ENCODE data around the gene CWC25. TPM values are rescaled to one million over a fixed set of nuclear protein-coding genes. Genes with fewer than 3 reads are reported as not detected.

Gene CWC25
- total and polyA plus RNA-seq, 2 of the 13 experiments (the other 11 are each of a cell fraction or from before 2014, with no cell fraction given): 15.6 to 22.7 TPM

DNA sequence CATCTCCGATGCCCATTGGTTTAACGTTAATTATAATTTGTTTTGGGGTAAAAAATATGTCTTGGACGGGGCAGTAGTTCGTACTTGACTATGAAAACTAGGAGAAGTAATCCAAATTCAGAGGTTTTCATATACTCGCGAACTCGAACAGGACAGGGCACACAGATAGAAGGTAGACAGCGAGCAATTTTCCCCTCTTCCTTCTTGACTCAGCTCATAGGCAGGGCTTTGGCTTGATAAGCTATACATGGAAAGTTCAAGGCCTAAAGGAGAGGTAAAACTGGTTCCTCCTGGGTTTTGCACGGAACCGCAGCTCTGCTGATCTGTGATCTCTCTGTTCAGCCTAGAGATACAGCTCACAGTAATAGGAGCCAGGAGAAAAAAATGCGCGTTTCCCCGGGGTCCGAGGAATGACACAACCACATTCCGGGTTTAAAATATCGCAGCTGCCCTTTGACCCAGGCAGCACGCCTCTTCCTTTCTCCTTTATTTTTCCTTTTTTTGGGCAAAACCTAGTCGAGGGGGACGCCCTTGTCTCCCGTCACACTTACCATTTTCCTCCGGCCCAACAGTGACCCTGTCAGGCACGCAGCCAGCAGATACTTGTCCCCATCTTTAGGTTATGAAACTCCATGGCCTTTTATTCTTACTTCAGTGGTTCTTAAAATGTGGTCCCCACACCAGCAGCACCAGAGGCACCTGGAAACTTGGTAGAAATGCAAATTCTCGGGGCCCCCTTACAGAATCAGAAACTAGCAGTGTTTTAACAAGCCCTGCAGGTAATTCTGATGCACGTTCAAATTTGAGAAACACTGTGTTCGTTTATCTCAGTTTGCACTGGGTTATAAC is 43.1 kb upstream of the CWC25 start (continued):
- TF ChIP-seq, protein P1, sequence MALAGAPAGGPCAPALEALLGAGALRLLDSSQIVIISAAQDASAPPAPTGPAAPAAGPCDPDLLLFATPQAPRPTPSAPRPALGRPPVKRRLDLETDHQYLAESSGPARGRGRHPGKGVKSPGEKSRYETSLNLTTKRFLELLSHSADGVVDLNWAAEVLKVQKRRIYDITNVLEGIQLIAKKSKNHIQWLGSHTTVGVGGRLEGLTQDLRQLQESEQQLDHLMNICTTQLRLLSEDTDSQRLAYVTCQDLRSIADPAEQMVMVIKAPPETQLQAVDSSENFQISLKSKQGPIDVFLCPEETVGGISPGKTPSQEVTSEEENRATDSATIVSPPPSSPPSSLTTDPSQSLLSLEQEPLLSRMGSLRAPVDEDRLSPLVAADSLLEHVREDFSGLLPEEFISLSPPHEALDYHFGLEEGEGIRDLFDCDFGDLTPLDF (CRISPR knock-in tag; IDR thresholded peaks at IDR 0.05): 0 out of 2 replicates have a peak, but pooled peaks have one; percentile 30
- TF ChIP-seq, protein P2, sequence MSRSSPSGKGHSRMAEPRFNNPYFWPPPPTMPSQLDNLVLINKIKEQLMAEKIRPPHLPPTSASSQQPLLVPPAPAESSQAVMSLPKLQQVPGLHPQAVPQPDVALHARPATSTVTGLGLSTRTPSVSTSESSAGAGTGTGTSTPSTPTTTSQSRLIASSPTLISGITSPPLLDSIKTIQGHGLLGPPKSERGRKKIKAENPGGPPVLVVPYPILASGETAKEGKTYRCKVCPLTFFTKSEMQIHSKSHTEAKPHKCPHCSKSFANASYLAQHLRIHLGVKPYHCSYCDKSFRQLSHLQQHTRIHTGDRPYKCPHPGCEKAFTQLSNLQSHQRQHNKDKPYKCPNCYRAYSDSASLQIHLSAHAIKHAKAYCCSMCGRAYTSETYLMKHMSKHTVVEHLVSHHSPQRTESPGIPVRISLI (CRISPR knock-in tag; IDR thresholded peaks at IDR 0.05; ENCODE audit: borderline replicate concordance): peak; percentile 71; the same call in 1 of the 2 replicates
- TF ChIP-seq TBX2 (CRISPR knock-in tag; IDR thresholded peaks at IDR 0.05; ENCODE audit: borderline replicate concordance) (0 out of 2 replicates have a peak, but pooled peaks have one; percentile 8), ZNF326 (CRISPR knock-in tag; IDR thresholded peaks at IDR 0.05; ENCODE audit: borderline replicate concordance) (no peak), ADNP (CRISPR knock-in tag; IDR thresholded peaks at IDR 0.05) (no peak), KDM5A (IDR thresholded peaks at IDR 0.05; ENCODE audit: borderline replicate concordance, low read length) (0 out of 2 replicates have a peak, but pooled peaks have one; percentile 39), CHCHD3 (CRISPR knock-in tag; IDR thresholded peaks at IDR 0.05) (no peak), SNAI1 (CRISPR knock-in tag; IDR thresholded peaks at IDR 0.05; ENCODE audit: borderline replicate concordance) (no peak), GTF2F1 (IDR thresholded peaks at IDR 0.05; ENCODE audit: low read length) (0 out of 2 replicates have a peak, but pooled peaks have one; percentile 4), HOXD1 (CRISPR knock-in tag; IDR thresholded peaks at IDR 0.05) (no peak), ZNF672 (CRISPR knock-in tag; IDR thresholded peaks at IDR 0.05) (no peak; the same call in 1 of the 2 replicates), PAF1 (CRISPR knock-in tag; IDR thresholded peaks at IDR 0.05) (no peak), GATAD1 (CRISPR knock-in tag; IDR thresholded peaks at IDR 0.05) (no peak), REL (CRISPR knock-in tag; conservative IDR thresholded peaks at IDR 0.05) (no peak), SAFB2 (CRISPR knock-in tag; IDR thresholded peaks at IDR 0.05; ENCODE audit: borderline replicate concordance, low read depth) (no peak), ETV6 (CRISPR knock-in tag; conservative IDR thresholded peaks at IDR 0.05) (0 out of 2 replicates have a peak, but pooled peaks have one; percentile 44), SP4 (CRISPR knock-in tag; IDR thresholded peaks at IDR 0.05) (0 out of 2 replicates have a peak, but pooled peaks have one; percentile 15), ZSCAN31 (CRISPR knock-in tag; IDR thresholded peaks at IDR 0.05; ENCODE audit: low read depth) (no peak), ZNF367 (CRISPR knock-in tag; IDR thresholded peaks at IDR 0.05; ENCODE audit: borderline replicate concordance) (no peak), NFKBIZ (CRISPR knock-in tag; IDR thresholded peaks at IDR 0.05) (no peak), MTF2 (CRISPR knock-in tag; IDR thresholded peaks at IDR 0.05; ENCODE audit: borderline replicate concordance) (no peak), RFXAP (CRISPR knock-in tag; IDR thresholded peaks at IDR 0.05; ENCODE audit: borderline replicate concordance) (no peak)
- TF ChIP-seq, protein P3, sequence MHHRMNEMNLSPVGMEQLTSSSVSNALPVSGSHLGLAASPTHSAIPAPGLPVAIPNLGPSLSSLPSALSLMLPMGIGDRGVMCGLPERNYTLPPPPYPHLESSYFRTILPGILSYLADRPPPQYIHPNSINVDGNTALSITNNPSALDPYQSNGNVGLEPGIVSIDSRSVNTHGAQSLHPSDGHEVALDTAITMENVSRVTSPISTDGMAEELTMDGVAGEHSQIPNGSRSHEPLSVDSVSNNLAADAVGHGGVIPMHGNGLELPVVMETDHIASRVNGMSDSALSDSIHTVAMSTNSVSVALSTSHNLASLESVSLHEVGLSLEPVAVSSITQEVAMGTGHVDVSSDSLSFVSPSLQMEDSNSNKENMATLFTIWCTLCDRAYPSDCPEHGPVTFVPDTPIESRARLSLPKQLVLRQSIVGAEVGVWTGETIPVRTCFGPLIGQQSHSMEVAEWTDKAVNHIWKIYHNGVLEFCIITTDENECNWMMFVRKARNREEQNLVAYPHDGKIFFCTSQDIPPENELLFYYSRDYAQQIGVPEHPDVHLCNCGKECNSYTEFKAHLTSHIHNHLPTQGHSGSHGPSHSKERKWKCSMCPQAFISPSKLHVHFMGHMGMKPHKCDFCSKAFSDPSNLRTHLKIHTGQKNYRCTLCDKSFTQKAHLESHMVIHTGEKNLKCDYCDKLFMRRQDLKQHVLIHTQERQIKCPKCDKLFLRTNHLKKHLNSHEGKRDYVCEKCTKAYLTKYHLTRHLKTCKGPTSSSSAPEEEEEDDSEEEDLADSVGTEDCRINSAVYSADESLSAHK (CRISPR knock-in tag; IDR thresholded peaks at IDR 0.05; ENCODE audit: borderline replicate concordance): no peak
- TF ChIP-seq, protein P4, sequence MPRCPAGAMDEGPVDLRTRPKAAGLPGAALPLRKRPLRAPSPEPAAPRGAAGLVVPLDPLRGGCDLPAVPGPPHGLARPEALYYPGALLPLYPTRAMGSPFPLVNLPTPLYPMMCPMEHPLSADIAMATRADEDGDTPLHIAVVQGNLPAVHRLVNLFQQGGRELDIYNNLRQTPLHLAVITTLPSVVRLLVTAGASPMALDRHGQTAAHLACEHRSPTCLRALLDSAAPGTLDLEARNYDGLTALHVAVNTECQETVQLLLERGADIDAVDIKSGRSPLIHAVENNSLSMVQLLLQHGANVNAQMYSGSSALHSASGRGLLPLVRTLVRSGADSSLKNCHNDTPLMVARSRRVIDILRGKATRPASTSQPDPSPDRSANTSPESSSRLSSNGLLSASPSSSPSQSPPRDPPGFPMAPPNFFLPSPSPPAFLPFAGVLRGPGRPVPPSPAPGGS (CRISPR knock-in tag; IDR thresholded peaks at IDR 0.05): no peak; the same call in 1 of the 2 replicates

Data from HepG2 (cell line).